Osteocyte (in vitro differentiated cells): ENCODE data around the gene WDHD1. TPM values are rescaled to one million over a fixed set of nuclear protein-coding genes. Genes with fewer than 3 reads are reported as not detected.

Experiments used
- DNase-seq: peaks from one replicate; pipeline ENCODE4 v3.0.0; 2021; ENCODE audit warnings: mixed read lengths; ENCODE audit not compliant: unreplicated experiment; ENCODE audit errors: extremely low spot score
- H3K27ac Mint-ChIP-seq: one replicate; pipeline ENCODE4 v1.8.0; 2021; ENCODE audit warnings: mild to moderate bottlenecking, mixed read lengths; ENCODE audit not compliant: unreplicated experiment
- H3K27me3 Mint-ChIP-seq: one replicate; pipeline ENCODE4 v1.8.0; 2021; ENCODE audit warnings: mixed read lengths; ENCODE audit not compliant: unreplicated experiment
- H3K36me3 Mint-ChIP-seq: one replicate; pipeline ENCODE4 v1.8.0; 2021; ENCODE audit warnings: mixed read lengths; ENCODE audit not compliant: unreplicated experiment
- H3K4me1 Mint-ChIP-seq: one replicate; pipeline ENCODE4 v1.8.0; 2021; ENCODE audit warnings: mixed read lengths; ENCODE audit not compliant: unreplicated experiment
- H3K4me3 Mint-ChIP-seq: one replicate; pipeline ENCODE4 v1.8.0; 2021; ENCODE audit warnings: mild to moderate bottlenecking, moderate library complexity, mixed read lengths; ENCODE audit not compliant: unreplicated experiment
- H3K9me3 Mint-ChIP-seq: one replicate; pipeline ENCODE4 v1.8.0; 2021; ENCODE audit warnings: mixed read lengths; ENCODE audit not compliant: unreplicated experiment
- CTCF ChIP-seq: fragments of 200-600 bp; sonication (generic); IDR thresholded peaks from 2 replicates; pipeline ENCODE4 v1.5.0; 2021; ENCODE audit warnings: antibody characterized with exemption, mild to moderate bottlenecking, moderate library complexity
- total RNA-seq: library from RNA; stranded (reverse); gene quantifications from 2 replicates; pipeline ENCODE4 v1.2.1, GENCODE V29; 2021

WDHD1 gene
- total RNA-seq, 1 donor from 2014 or later, result 7.0 TPM

DNA sequence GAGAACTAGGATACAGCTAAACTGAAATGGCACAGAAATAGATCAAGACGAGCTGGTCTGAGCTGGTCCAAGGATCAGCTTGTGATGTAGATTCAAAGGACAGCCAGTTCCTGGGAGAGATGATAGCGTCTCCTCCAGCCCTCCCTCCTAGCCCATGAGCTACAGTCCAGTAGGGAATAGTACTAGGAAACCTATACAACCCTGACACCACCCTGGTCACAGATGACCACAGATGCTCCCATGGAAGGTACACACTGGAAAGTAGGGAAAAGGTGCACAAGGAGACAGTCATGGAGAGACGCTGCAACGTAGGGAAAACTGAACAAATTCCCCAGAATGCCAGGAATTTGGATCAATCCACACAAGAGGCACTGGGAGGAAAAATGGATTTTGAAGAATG lies 131.2 kb downstream of the WDHD1 start:
- DNase-seq, result no peak
- H3K36me3 Mint-ChIP-seq, result no peaks in the 10 kb centered on the region
- TF ChIP-seq CTCF, result no peak
- no peaks in the 10 kb centered on the region for H3K9me3 Mint-ChIP-seq
- no peak overlapping the region for H3K4me3 Mint-ChIP-seq
- no peaks in the 10 kb centered on the region for H3K4me1 Mint-ChIP-seq
- no peak overlapping the region for H3K27ac Mint-ChIP-seq
- peaks cover 5% of the 10 kb centered on the region for H3K27me3 Mint-ChIP-seq

DNA sequence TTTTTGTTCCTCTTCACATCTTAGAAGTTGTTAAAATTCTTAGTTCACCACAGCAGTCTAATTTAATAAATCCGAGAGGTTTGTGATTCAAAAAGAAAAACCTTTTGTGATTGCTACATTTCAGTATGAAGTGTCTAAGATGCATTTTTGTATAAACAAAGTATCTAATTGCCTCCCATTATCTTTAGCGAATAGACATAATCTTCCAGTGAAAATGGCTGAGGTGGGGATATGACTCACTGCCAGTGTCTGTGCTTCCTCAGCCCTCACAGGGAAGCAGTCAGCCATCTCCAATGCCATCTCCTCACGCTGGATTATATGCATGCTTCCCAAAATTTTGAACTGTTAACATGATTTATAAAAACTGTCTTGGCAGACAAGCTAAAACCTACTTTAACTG lies 131.9 kb downstream of the WDHD1 start:
- H3K4me1 Mint-ChIP-seq, result no peaks in the 10 kb centered on the region
- TF ChIP-seq CTCF, result no peak
- no peak overlapping the region for H3K4me3 Mint-ChIP-seq
- no peak for DNase-seq
- H3K27ac Mint-ChIP-seq, result no peak overlapping the region
- peaks cover 5% of the 10 kb centered on the region for H3K27me3 Mint-ChIP-seq
- no peaks in the 10 kb centered on the region for H3K36me3 Mint-ChIP-seq
- no peaks in the 10 kb centered on the region for H3K9me3 Mint-ChIP-seq

- Mint-ChIP-seq H3K27ac (no peak overlapping the region), H3K4me1 (no peaks in the 10 kb centered on the region), H3K27me3 (peaks cover 8% of the 10 kb centered on the region), H3K9me3 (no peaks in the 10 kb centered on the region), H3K36me3 (no peaks in the 10 kb centered on the region), H3K4me3 (no peak overlapping the region)
- no peak for DNase-seq
- TF ChIP-seq CTCF, result peak; percentile 74
Measured at GRCh38 chr14:54893151-54893760, 133.6 kb downstream of the WDHD1 start.

DNA sequence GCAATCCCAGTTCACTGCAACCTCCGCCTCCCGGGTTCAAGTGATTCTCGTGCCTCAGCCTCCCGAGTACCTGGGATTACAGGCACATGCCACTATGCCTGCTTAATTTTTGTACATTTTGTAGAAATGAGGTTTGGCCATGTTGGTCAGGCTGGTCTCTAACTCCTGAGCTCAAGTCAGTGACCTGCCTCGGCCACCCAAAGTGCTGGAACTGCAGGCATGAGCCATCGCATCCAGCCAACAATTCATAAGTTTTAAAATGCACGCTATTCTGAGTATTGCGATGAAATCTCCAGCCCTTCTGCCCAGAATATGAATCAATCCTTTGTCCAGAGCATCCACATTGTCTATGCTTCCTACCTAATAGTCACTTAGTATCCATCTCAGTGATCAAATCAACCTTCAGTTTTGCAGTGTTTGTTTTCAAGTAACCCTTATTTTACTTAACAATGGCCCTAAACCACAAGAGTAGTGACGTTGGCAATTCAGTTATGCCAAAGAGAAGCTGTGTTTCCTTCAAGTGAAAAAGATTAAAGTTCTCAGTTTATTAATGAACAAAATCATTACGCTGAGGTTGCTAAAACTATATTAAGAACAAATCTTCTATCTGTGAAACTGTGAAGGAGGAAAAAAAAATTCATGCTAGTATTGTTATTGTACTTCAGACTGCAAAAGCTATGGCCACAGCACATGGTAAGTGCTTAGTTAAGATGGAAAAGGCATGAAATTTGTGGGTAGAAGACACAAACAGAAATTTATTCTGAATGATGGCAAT lies 135.2 kb downstream of the WDHD1 start:
- no peak for TF ChIP-seq CTCF
- no peak for DNase-seq
- H3K4me3 Mint-ChIP-seq, result no peak overlapping the region
- no peaks in the 10 kb centered on the region for H3K4me1 Mint-ChIP-seq
- no peaks in the 10 kb centered on the region for H3K9me3 Mint-ChIP-seq
- H3K36me3 Mint-ChIP-seq, result no peaks in the 10 kb centered on the region
- peaks cover 8% of the 10 kb centered on the region for H3K27me3 Mint-ChIP-seq
- H3K27ac Mint-ChIP-seq, result no peak overlapping the region

GRCh38 chr14:54890788-54891187 lies 136.1 kb downstream of the WDHD1 start:
- no peak for DNase-seq
- Mint-ChIP-seq H3K4me3 (no peak overlapping the region), H3K4me1 (no peaks in the 10 kb centered on the region), H3K9me3 (no peaks in the 10 kb centered on the region), H3K36me3 (no peaks in the 10 kb centered on the region), H3K27ac (no peak overlapping the region), H3K27me3 (peaks cover 8% of the 10 kb centered on the region)
- TF ChIP-seq CTCF, result no peak
